SH-SY5Y (cell line): ENCODE measurements around the gene SUZ12.

ENCODE experiments used
- GATA2 ChIP-seq: IDR thresholded peaks from 2 replicates; pipeline ENCODE4 v1.6.1; 2011; ENCODE audit warnings: mild to moderate bottlenecking, low read depth, low read length
- GATA3 ChIP-seq: IDR thresholded peaks from 2 replicates; pipeline ENCODE4 v1.6.1; 2011; ENCODE audit warnings: low read depth, mild to moderate bottlenecking, low read length, moderate library complexity

GRCh38 chr17:32016231-32016630 is 79.4 kb downstream of the SUZ12 start:
- TF ChIP-seq GATA2 = no peak
- TF ChIP-seq GATA3 = no peak
